ENCODE measurements around the gene POLRMT.

- TF ChIP-seq POLR2A (IDR thresholded peaks at IDR 0.05) = no peak
- TF ChIP-seq, protein P1, sequence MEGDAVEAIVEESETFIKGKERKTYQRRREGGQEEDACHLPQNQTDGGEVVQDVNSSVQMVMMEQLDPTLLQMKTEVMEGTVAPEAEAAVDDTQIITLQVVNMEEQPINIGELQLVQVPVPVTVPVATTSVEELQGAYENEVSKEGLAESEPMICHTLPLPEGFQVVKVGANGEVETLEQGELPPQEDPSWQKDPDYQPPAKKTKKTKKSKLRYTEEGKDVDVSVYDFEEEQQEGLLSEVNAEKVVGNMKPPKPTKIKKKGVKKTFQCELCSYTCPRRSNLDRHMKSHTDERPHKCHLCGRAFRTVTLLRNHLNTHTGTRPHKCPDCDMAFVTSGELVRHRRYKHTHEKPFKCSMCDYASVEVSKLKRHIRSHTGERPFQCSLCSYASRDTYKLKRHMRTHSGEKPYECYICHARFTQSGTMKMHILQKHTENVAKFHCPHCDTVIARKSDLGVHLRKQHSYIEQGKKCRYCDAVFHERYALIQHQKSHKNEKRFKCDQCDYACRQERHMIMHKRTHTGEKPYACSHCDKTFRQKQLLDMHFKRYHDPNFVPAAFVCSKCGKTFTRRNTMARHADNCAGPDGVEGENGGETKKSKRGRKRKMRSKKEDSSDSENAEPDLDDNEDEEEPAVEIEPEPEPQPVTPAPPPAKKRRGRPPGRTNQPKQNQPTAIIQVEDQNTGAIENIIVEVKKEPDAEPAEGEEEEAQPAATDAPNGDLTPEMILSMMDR (IDR thresholded peaks at IDR 0.05) = no peak
Observed at GRCh38 chr19:612941-613340, 20.4 kb downstream of the POLRMT start.
